Gastroesophageal sphincter (tissue), 4 donors: ENCODE measurements around the gene HSF5. TPM values are rescaled to one million over a fixed set of nuclear protein-coding genes. Genes with fewer than 3 reads are reported as not detected.
"Not testable (repeated sequence)": the region's sequence is repeated elsewhere in the genome, so short reads cannot be mapped to it uniquely, and the experiment has no call there.

Experiments used
- ATAC-seq: fragments of 150-250 bp; one replicate; pipeline ENCODE4 v1.9.1; 2016; ENCODE audit warnings: mild to moderate bottlenecking, moderate library complexity
- H3K27ac ChIP-seq, 4 donors: fragments of 200-600 bp; sonication (generic) in 3 of 4; 1 replicate in 3 of 4; 2 replicates in 1 of 4; pipeline ENCODE4 v1.5.1; 2016 to 2019
- H3K27me3 ChIP-seq: fragments of 200-600 bp; sonication (generic); one replicate; pipeline ENCODE4 v1.5.1; 2019
- H3K36me3 ChIP-seq, 2 donors: fragments of 200-600 bp; sonication (generic); one replicate each; pipeline ENCODE4 v1.5.1; 2019; ENCODE audit warnings: control low read depth in 1 of 2
- H3K4me1 ChIP-seq, 3 donors: fragments of 200-600 bp; sonication (generic); 1 replicate in 2 of 3; 2 replicates in 1 of 3; pipeline ENCODE4 v1.5.1; 2016 to 2019; ENCODE audit warnings: control low read depth in 2 of 3
- H3K4me3 ChIP-seq, 2 donors: fragments of 200-600 bp; sonication (generic); one replicate each; pipeline ENCODE4 v1.5.1; 2019; ENCODE audit warnings: mild to moderate bottlenecking in 1 of 2, moderate library complexity in 1 of 2
- H3K9me3 ChIP-seq, 3 donors: fragments of 200-600 bp; sonication (generic); one replicate each; pipeline ENCODE4 v1.5.1; 2017 to 2019; ENCODE audit warnings: control low read depth in 2 of 3
- EP300 ChIP-seq: sonication (generic); formaldehyde crosslinking; IDR thresholded peaks from one replicate; pipeline ENCODE4 v1.6.1; 2017; ENCODE audit warnings: antibody characterized with exemption, mild to moderate bottlenecking
- POLR2A ChIP-seq, 2 donors: fragments of 450-650 bp; IDR thresholded peaks; one replicate each; pipeline ENCODE4 v1.6.1; 2017; ENCODE audit warnings: antibody characterized with exemption in 2 of 2, mild to moderate bottlenecking in 2 of 2, moderate library complexity in 1 of 2
- POLR2AphosphoS5 ChIP-seq: sonication (generic); formaldehyde crosslinking; IDR thresholded peaks from one replicate; pipeline ENCODE4 v1.6.1; 2017; ENCODE audit warnings: antibody characterized with exemption
- WGBS, 2 donors: methylation state at CpG; one replicate each; pipeline ENCODE4 v1.1.5; 2018; ENCODE audit warnings: low coverage in 1 of 2; 5-methylcytosine and 5-hydroxymethylcytosine counted together
- total RNA-seq, 4 donors: library from RNA; depleted of rRNA; stranded (reverse); fragments of >200 nt; gene quantifications; one replicate each; pipeline ENCODE4 v1.1.0, GENCODE V29; 2016
- TF ChIP-seq, protein P1 (sequence below), 4 experiments: fragments of 200-600 bp in 2 of 4; fragments of 450-650 bp in 2 of 4; sonication (generic) in 1 of 4; IDR thresholded peaks; one replicate each; pipeline ENCODE4 v1.5.1; 2017 to 2019; ENCODE audit warnings: antibody characterized with exemption in 4 of 4, mild to moderate bottlenecking in 2 of 4, moderate library complexity in 2 of 4

The HSF5 gene
- total RNA-seq, 4 donors from 2014 or later, result 0.13 TPM; not detected in 3

DNA sequence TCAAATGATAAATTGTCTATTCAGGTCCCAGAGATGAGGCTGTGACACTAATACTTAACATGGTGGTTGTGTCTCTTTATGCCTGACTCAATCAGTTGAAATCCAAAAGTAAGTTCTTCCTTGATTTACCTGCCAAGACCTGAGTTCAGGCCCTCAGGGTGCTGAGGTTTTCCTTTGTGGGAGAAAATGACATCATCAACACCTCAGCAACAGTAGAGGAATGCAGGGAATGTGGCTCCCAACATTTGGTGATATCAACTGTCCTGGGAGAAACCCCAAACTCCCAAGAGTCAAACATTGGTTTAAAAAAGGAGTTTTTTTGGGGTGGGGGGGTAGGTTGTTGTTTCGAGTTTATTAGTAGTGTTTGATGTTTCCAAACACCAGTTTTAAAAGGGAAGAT lies 85.5 kb downstream of the HSF5 start:
- no peaks in the 10 kb centered on the region for H3K9me3 ChIP-seq
- 43 to 67% methylated on average over 1 of the region's 1 CpG for WGBS, 2 donors
- H3K27me3 ChIP-seq, result no peaks in the 10 kb centered on the region
- no peak overlapping the region for H3K4me3 ChIP-seq
- H3K27ac ChIP-seq, result no peak overlapping the region
- TF ChIP-seq POLR2A (IDR thresholded peaks at IDR 0.05) (no peak), POLR2AphosphoS5 (no peak)
- ATAC-seq, result no peak
- H3K4me1 ChIP-seq, result no peaks in the 10 kb centered on the region
- H3K36me3 ChIP-seq, result no peaks in the 10 kb centered on the region

DNA sequence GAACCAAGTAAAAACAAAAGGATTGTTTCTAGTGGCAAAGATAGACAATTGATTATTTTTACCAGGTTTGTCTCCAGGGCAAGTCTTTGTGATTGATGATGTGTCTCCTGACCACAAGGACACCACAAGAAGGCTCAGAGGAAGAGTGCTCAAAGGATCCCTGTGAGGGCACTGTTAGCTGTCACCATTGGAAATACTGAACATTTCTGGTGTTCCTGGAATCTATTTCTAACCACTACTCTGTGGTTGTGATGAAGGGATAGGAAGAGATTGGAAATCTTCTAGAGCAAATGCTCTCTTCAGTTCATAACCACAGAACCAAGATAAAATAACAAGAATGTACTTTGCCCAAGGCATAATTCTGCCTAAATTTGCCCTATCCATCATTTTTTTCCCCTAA lies 86.2 kb downstream of the HSF5 start:
- H3K36me3 ChIP-seq, result no peaks in the 10 kb centered on the region
- H3K27me3 ChIP-seq, result no peaks in the 10 kb centered on the region
- TF ChIP-seq, protein P1, sequence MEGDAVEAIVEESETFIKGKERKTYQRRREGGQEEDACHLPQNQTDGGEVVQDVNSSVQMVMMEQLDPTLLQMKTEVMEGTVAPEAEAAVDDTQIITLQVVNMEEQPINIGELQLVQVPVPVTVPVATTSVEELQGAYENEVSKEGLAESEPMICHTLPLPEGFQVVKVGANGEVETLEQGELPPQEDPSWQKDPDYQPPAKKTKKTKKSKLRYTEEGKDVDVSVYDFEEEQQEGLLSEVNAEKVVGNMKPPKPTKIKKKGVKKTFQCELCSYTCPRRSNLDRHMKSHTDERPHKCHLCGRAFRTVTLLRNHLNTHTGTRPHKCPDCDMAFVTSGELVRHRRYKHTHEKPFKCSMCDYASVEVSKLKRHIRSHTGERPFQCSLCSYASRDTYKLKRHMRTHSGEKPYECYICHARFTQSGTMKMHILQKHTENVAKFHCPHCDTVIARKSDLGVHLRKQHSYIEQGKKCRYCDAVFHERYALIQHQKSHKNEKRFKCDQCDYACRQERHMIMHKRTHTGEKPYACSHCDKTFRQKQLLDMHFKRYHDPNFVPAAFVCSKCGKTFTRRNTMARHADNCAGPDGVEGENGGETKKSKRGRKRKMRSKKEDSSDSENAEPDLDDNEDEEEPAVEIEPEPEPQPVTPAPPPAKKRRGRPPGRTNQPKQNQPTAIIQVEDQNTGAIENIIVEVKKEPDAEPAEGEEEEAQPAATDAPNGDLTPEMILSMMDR (IDR thresholded peaks at IDR 0.05), result no peak
- TF ChIP-seq POLR2A (IDR thresholded peaks at IDR 0.05), result no peak
- TF ChIP-seq POLR2AphosphoS5, result no peak
- no peak for TF ChIP-seq EP300
- no peaks in the 10 kb centered on the region for H3K9me3 ChIP-seq
- no peak overlapping the region for H3K4me3 ChIP-seq
- ATAC-seq, result no peak
- no peak overlapping the region for H3K27ac ChIP-seq
- no peaks in the 10 kb centered on the region for H3K4me1 ChIP-seq

DNA sequence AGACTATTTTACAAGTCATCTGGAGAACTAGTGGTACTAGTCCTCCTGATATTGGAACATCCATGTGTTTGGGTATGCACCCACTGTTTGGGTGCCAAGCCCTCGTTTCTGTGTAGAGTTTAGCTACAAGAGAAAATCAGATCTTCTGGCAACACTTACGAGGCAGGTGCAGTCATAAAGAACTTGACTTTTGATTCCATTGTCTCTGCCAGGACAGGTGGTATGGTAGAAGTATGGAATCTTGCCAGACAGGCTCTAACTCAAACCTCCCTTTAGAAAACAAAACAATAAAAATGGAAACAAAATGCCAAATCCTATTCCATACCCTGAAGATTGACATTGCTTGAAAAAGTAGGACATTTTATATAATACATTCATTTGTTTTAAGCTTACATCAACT lies 86.9 kb downstream of the HSF5 start:
- Histone ChIP-seq H3K4me1 (no peaks in the 10 kb centered on the region), H3K4me3 (no peak overlapping the region), H3K36me3 (no peaks in the 10 kb centered on the region), H3K27me3 (no peaks in the 10 kb centered on the region), H3K9me3 (no peaks in the 10 kb centered on the region), H3K27ac (no peak overlapping the region)
- 75 to 93% methylated on average over 2 of the region's 2 CpGs for WGBS, 2 donors
- no peak for TF ChIP-seq EP300
- TF ChIP-seq, protein P1 (IDR thresholded peaks at IDR 0.05), result no peak
- no peak for TF ChIP-seq POLR2A (IDR thresholded peaks at IDR 0.05)
- TF ChIP-seq POLR2AphosphoS5, result no peak
- no peak for ATAC-seq

DNA sequence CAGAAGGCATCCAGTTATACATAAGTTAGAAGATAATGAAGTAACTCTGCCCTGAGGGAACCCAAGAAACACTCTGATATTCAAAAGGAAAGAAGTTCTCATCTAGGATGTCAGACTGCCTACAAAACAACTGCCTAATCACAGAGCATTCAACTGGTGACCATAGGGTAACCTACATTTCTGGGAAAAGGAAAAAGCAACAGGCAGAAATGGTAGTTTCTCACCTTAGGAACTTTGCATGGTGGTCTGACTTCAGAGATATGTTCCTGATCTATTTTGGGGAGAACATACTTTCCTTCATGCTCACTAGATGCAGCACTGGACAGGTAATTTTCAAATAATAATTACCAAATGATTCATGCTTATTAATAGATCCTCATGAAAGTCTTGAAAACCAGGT lies 87.4 kb downstream of the HSF5 start:
- no peaks in the 10 kb centered on the region for H3K4me1 ChIP-seq
- H3K36me3 ChIP-seq, result no peaks in the 10 kb centered on the region
- no peak for ATAC-seq
- H3K4me3 ChIP-seq, result no peak overlapping the region
- no peak overlapping the region for H3K27ac ChIP-seq
- no peaks in the 10 kb centered on the region for H3K27me3 ChIP-seq
- no peaks in the 10 kb centered on the region for H3K9me3 ChIP-seq
- TF ChIP-seq EP300, result no peak

DNA sequence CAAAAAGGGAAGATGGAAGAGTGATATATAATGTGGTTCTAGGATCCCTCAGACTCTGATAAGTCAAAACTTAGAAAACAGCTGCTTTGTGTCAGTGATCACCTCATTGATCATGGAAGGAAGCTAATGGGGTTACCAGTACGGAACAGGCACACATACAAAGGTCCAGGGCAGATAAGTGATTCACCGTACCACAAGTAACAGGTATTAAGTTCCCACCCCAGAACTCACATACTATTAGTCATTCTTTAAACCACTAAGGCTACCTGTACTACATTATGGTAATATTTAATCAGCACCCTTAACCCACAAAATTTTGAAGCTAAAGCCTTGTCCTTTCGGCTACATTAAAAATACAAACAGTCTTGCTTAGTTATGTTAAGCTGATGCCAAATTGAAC lies 88.2 kb downstream of the HSF5 start:
- Histone ChIP-seq H3K9me3 (no peaks in the 10 kb centered on the region), H3K27me3 (peaks cover under 1% of the 10 kb centered on the region), H3K36me3 (no peaks in the 10 kb centered on the region), H3K27ac (no peak overlapping the region), H3K4me3 (no peak overlapping the region), H3K4me1 (no peaks in the 10 kb centered on the region)
- ATAC-seq, result no peak
- WGBS, 2 donors, result 50 to 83% methylated on average over 3 of the region's 3 CpGs
- TF ChIP-seq EP300 (no peak), POLR2A (IDR thresholded peaks at IDR 0.05) (no peak), POLR2AphosphoS5 (no peak)
- TF ChIP-seq, protein P1 (IDR thresholded peaks at IDR 0.05), result no peak

DNA sequence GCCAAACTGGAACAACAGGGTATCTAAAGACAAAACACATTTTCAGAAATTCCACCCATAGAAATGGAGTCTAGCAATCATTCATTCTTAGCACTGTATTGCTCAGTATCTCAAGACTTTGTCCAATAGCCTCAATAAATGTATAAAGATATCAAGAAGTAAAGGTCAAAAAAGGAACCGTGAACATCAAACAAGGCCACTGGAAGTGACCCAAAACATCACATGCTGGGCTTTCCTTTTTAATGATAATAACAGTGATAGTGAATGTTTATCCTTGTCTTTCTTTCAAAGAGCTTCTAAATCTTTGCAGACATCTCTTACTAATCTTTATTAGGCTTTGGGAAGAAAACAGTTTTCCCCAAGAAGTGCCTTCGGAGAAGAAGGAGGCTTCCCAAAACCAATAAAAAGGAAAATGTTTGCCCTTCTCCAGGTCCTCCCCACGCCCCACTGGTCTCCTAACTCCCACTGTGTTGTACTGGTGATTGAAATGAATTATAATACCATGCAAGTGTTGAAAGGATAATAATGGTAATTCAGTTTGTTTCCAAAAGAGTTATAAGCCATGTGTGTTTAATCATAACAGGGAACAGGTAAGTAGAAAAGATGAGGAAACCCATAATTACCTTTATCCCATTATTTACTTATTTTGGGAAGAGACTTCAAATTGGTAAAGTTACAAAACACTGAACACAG lies 89.5 kb downstream of the HSF5 start:
- ATAC-seq, result no peak
- TF ChIP-seq, protein P1 (IDR thresholded peaks at IDR 0.05), result no peak
- TF ChIP-seq POLR2A (IDR thresholded peaks at IDR 0.05) (no peak), POLR2AphosphoS5 (no peak), EP300 (no peak)
- Histone ChIP-seq H3K4me3 (no peak overlapping the region), H3K27ac (no peak overlapping the region), H3K36me3 (no peaks in the 10 kb centered on the region), H3K4me1 (no peaks in the 10 kb centered on the region), H3K9me3 (no peaks in the 10 kb centered on the region), H3K27me3 (peaks cover 10% of the 10 kb centered on the region)
- WGBS, 2 donors, result 22 to 35% methylated on average over 3 of the region's 3 CpGs

DNA sequence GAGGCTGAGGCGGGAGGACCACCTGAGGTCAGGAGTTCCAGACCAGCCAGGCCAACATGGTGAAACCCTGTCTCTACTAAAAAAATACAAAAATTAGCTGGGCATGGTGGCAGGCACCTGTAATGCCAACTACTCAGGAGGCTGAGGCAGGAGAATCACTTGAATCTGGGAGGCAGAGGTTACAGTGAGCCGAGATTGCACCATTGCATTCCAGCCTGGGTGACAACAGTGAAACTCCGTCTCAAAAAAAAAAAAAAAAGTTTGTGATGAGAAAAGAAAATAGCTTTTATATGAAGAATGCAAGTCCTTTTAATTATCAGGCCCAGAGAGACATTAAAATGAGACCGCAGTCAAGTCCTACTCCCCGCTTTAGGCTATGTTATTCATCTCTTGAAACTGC lies 90.8 kb downstream of the HSF5 start:
- not testable (repeated sequence) for H3K4me1 ChIP-seq, ATAC-seq, H3K9me3 ChIP-seq, H3K4me3 ChIP-seq, H3K36me3 ChIP-seq, H3K27ac ChIP-seq
- peaks cover 23% of the 10 kb centered on the region for H3K27me3 ChIP-seq
- WGBS, 2 donors, result 77 to 90% methylated on average over 4 of the region's 5 CpGs
